GM19193 (cell line): ENCODE data around the gene CAPZB.

Source experiments
- POLR2A ChIP-seq: IDR thresholded peaks from 4 replicates; pipeline ENCODE4 v1.6.1; 2011; ENCODE audit not compliant: insufficient read depth, insufficient read length; ENCODE audit errors: extremely low read depth

Gene CAPZB

GRCh38 chr1:19479351-19480120 lies 5.8 kb downstream of the CAPZB start:
- no peak for TF ChIP-seq POLR2A

- no peak for TF ChIP-seq POLR2A
Observed at GRCh38 chr1:19478322-19478721, 7.0 kb downstream of the CAPZB start.

GRCh38 chr1:19477284-19478249 lies 7.8 kb downstream of the CAPZB start:
- TF ChIP-seq POLR2A: peak; percentile 17

GRCh38 chr1:19476450-19477190 lies 8.7 kb downstream of the CAPZB start:
- TF ChIP-seq POLR2A: no peak

GRCh38 chr1:19475296-19475695 lies 10.0 kb downstream of the CAPZB start:
- no peak for TF ChIP-seq POLR2A

- TF ChIP-seq POLR2A: no peak
Observed at GRCh38 chr1:19472174-19472573, 13.2 kb downstream of the CAPZB start.

- no peak for TF ChIP-seq POLR2A
Observed at GRCh38 chr1:19469004-19469403, 16.3 kb downstream of the CAPZB start.

GRCh38 chr1:19468397-19468956 lies 16.9 kb downstream of the CAPZB start:
- no peak for TF ChIP-seq POLR2A

- TF ChIP-seq POLR2A: no peak
Observed at GRCh38 chr1:19467199-19468187, 17.8 kb downstream of the CAPZB start.

- TF ChIP-seq POLR2A: no peak
Observed at GRCh38 chr1:19466112-19466561, 19.2 kb downstream of the CAPZB start.

- TF ChIP-seq POLR2A: no peak
Observed at GRCh38 chr1:19465650-19466049, 19.7 kb downstream of the CAPZB start.

- no peak for TF ChIP-seq POLR2A
Observed at GRCh38 chr1:19465123-19465522, 20.2 kb downstream of the CAPZB start.

- TF ChIP-seq POLR2A: no peak
Observed at GRCh38 chr1:19464696-19465095, 20.6 kb downstream of the CAPZB start.

- no peak for TF ChIP-seq POLR2A
Observed at GRCh38 chr1:19463504-19463803, 21.9 kb downstream of the CAPZB start.

GRCh38 chr1:19462781-19463503 lies 22.4 kb downstream of the CAPZB start:
- no peak for TF ChIP-seq POLR2A
